ENCODE results near the gene NISCH. TPM values are rescaled to one million over a fixed set of nuclear protein-coding genes. Genes with fewer than 3 reads are reported as not detected.

Gene NISCH
- total RNA-seq, 6 experiments from 2014 or later = 46.4 to 62.5 (median 55.8) TPM

- peaks cover 47% of the 10 kb centered on the region for H3K4me1 Mint-ChIP-seq (ENCODE audit: low read depth)
- peak overlapping the region; percentile 82; the same call in 1 of the 2 replicates for H3K27ac Mint-ChIP-seq
- DNase-seq = no peak
- TF ChIP-seq CTCF (IDR thresholded peaks at IDR 0.05) = no peak
- H3K4me3 Mint-ChIP-seq = no peak overlapping the region
- no peaks in the 10 kb centered on the region for H3K9me3 Mint-ChIP-seq
- peaks cover 4% of the 10 kb centered on the region; the same call in 1 of the 2 replicates for H3K36me3 Mint-ChIP-seq (ENCODE audit: low read depth)
- H3K27me3 Mint-ChIP-seq (ENCODE audit: insufficient read depth) = no peaks in the 10 kb centered on the region; the same call in 1 of the 2 replicates
Measured at GRCh38 chr3:52530918-52531826, 75.8 kb downstream of the NISCH start.

GRCh38 chr3:52531860-52532516, 76.6 kb downstream of the NISCH start:
- DNase-seq = no peak
- Mint-ChIP-seq H3K4me3 (peak overlapping the region; percentile 91), H3K27ac (peak overlapping the region; percentile 82; the same call in 1 of the 2 replicates), H3K36me3 (ENCODE audit: low read depth) (peaks cover 4% of the 10 kb centered on the region; the same call in 1 of the 2 replicates), H3K9me3 (no peaks in the 10 kb centered on the region), H3K4me1 (ENCODE audit: low read depth) (peaks cover 43% of the 10 kb centered on the region), H3K27me3 (ENCODE audit: insufficient read depth) (peaks cover 4% of the 10 kb centered on the region)
- no peak for TF ChIP-seq CTCF (IDR thresholded peaks at IDR 0.05)

- Mint-ChIP-seq H3K4me3 (peak overlapping the region; percentile 91), H3K36me3 (ENCODE audit: low read depth) (peaks cover 7% of the 10 kb centered on the region), H3K9me3 (no peaks in the 10 kb centered on the region), H3K27ac (peak overlapping the region; percentile 82), H3K27me3 (ENCODE audit: insufficient read depth) (peaks cover 4% of the 10 kb centered on the region), H3K4me1 (ENCODE audit: low read depth) (peaks cover 46% of the 10 kb centered on the region)
- no peak for TF ChIP-seq CTCF (IDR thresholded peaks at IDR 0.05)
- peak; percentile 53 for DNase-seq
Measured at GRCh38 chr3:52532517-52532837, 77.1 kb downstream of the NISCH start.

DNA sequence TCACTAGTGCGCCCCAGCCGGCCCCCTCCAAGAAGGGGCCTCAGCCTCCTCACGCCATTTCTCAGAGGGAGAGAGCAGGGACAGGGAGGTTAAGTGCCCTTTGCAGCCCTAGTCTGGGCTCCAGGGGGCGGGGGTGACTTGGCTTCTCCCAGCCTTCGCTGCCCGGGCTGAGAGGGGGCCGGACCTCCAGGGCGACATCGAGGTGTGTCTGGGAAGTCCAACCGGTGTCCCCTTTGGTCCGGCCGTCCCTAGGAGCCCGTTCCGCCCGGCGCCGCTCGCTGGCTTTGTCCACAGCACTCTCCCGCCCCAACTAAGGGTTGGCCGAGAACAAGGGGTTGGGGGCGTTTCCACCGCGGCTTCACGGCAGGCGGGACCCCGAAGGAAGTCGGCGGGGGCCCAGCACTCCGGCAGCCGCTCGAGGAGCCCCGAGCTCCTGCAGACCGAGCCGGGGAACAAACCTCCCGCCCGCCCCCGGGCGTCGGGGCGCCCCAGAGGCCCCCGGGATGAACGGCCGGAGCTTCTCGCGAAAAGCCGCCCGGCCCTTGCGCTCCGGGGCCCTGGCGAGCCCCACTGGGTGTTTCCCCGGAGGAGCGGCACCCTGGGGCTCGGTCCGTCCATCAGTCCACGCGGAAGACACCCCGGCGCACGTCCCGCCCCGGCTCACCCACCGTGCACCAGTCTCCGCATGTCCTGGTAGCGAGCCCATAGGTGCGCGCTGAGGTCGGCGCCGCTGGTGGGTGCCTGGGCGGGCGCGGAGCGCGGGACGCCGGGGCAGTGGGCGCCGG, 77.6 kb downstream of the NISCH start:
- no peak for TF ChIP-seq CTCF (IDR thresholded peaks at IDR 0.05)
- Mint-ChIP-seq H3K36me3 (ENCODE audit: low read depth) (peaks cover 12% of the 10 kb centered on the region), H3K27me3 (ENCODE audit: insufficient read depth) (peaks cover 4% of the 10 kb centered on the region), H3K4me1 (ENCODE audit: low read depth) (peaks cover 52% of the 10 kb centered on the region), H3K9me3 (no peaks in the 10 kb centered on the region), H3K27ac (peak overlapping the region; percentile 82), H3K4me3 (peak overlapping the region; percentile 91)
- DNase-seq = no peak

DNA sequence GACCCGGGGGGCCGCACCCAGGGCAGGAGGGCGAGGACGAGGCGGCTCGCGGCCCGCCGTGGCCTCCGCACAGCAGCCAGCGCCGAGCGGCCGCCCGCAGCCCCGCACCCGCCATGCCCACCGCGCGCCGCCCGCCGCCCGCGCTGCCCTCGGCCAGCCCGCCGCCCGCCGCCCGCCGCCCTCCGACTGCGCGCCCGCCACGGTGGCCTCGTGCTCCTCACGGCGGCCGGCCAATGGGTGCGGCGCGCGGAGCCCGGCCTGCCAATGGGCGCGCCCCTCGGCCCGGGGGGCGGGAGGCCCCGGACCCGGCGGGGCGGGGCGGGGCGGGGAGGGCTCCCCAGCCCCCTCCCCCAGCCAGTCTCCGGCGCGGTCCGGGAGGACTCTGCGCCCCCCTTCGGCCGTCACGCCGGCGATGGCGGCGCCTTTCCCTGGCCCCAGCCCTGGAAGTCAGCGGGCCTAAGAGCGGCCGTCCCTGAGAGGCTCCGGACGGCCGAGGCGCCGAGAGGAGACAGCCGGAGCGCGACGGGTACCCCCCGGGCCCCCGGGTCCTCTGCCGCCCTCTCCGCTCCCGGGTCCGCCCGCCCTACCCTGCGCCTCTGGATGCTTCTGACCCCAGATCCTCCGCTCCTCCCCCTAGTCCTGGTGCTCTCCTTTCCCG, 78.3 kb downstream of the NISCH start, which contains the start of gene NT5DC2:
Gene NT5DC2 (minus strand): TSS at position 235 of the 658 bp plus-strand sequence. CDS start 120 bp downstream, at position 115.
- DNase-seq = no peak
- H3K27ac Mint-ChIP-seq = peak within 1 kb of the TSS; percentile 82
- TF ChIP-seq CTCF (IDR thresholded peaks at IDR 0.05) = peak; percentile 27; the same call in 1 of the 2 replicates
- no peaks in the 10 kb centered on the region for H3K9me3 Mint-ChIP-seq
- peaks cover 17% of the 10 kb centered on the region for H3K36me3 Mint-ChIP-seq (ENCODE audit: low read depth)
- peaks cover 59% of the 10 kb centered on the region for H3K4me1 Mint-ChIP-seq (ENCODE audit: low read depth)
- H3K4me3 Mint-ChIP-seq = peak within 1 kb of the TSS; percentile 91
- peaks cover 4% of the 10 kb centered on the region for H3K27me3 Mint-ChIP-seq (ENCODE audit: insufficient read depth)
